Measurements from ENCODE around the gene CYP2A6. TPM values are rescaled to one million over a fixed set of nuclear protein-coding genes. Genes with fewer than 3 reads are reported as not detected.
"Not testable (repeated sequence)": the region's sequence is repeated elsewhere in the genome, so short reads cannot be mapped to it uniquely, and the experiment has no call there.

The CYP2A6 gene
- total and polyA plus RNA-seq, 10 donors, result 0.33 TPM; not detected in 9

DNA sequence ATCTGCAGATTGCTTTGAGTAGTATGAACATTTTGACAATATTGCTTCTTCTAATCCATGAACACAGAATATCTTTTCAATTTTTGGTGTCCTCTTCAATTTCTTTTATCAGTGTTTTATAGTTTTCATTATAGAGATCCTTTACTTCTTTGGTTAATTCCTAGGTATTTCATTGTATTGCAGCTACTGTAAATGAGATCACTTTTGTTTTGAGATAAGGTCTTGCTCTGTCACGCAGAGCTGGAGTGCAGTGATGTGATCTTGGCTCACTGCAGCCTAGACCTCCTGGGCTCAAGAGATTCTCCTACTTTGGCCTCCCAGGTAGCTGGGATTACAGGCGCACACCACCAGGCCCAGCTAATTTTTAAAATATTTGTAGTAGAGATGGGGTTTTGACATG lies 22.0 kb upstream of the CYP2A6 start:
- WGBS, 5 donors, result 90 to 96% (median 93%) methylated on average over 2 of the region's 2 CpGs
- no peaks in the 10 kb centered on the region for H3K9me3 ChIP-seq
- H3K27me3 ChIP-seq (replicated peaks in 1 of 7), result peaks cover 0 to 8% (median 0%) of the 10 kb centered on the region in 7 donors
- no peak for DNase-seq
- no peak overlapping the region for H3K27ac ChIP-seq
- no peak overlapping the region for H3K4me3 ChIP-seq
- TF ChIP-seq, protein P1, sequence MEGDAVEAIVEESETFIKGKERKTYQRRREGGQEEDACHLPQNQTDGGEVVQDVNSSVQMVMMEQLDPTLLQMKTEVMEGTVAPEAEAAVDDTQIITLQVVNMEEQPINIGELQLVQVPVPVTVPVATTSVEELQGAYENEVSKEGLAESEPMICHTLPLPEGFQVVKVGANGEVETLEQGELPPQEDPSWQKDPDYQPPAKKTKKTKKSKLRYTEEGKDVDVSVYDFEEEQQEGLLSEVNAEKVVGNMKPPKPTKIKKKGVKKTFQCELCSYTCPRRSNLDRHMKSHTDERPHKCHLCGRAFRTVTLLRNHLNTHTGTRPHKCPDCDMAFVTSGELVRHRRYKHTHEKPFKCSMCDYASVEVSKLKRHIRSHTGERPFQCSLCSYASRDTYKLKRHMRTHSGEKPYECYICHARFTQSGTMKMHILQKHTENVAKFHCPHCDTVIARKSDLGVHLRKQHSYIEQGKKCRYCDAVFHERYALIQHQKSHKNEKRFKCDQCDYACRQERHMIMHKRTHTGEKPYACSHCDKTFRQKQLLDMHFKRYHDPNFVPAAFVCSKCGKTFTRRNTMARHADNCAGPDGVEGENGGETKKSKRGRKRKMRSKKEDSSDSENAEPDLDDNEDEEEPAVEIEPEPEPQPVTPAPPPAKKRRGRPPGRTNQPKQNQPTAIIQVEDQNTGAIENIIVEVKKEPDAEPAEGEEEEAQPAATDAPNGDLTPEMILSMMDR (IDR thresholded peaks at IDR 0.05 in 8 of 11, conservative IDR thresholded peaks at IDR 0.05 in 3 of 11), result no peak
- TF ChIP-seq POLR2AphosphoS5 (IDR thresholded peaks at IDR 0.05) (no peak), POLR2A (IDR thresholded peaks at IDR 0.05) (no peak)
- H3K4me1 ChIP-seq, result peaks cover 0 to 5% (median 0%) of the 10 kb centered on the region in 6 donors
- H3K36me3 ChIP-seq, result no peaks in the 10 kb centered on the region
- intact Hi-C loops (cut with DNase I; ENCODE audit: low total_unique reads), result no loop called here

DNA sequence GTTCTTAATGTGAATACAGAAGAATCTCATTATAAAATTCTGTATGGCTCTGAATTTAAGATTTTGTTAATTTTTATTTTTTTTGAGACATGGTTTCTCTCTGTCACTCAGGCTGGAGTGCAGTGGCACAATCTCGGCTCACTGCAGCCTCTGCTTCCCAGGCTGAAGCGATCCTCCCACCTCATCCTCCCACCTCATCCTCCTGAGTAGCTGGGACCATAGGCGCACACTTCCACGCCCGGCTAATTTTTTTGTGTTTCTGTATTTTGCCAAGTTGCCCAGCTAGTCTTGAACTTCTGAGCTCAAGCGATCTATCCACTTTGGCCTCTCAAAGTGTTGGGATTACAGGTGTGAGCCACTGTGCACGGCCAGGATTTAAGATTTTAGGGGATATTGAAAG lies 17.5 kb upstream of the CYP2A6 start:
- no peak overlapping the region for H3K27ac ChIP-seq
- WGBS, 5 donors, result 88 to 90% (median 89%) methylated on average over 7 of the region's 7 CpGs

DNA sequence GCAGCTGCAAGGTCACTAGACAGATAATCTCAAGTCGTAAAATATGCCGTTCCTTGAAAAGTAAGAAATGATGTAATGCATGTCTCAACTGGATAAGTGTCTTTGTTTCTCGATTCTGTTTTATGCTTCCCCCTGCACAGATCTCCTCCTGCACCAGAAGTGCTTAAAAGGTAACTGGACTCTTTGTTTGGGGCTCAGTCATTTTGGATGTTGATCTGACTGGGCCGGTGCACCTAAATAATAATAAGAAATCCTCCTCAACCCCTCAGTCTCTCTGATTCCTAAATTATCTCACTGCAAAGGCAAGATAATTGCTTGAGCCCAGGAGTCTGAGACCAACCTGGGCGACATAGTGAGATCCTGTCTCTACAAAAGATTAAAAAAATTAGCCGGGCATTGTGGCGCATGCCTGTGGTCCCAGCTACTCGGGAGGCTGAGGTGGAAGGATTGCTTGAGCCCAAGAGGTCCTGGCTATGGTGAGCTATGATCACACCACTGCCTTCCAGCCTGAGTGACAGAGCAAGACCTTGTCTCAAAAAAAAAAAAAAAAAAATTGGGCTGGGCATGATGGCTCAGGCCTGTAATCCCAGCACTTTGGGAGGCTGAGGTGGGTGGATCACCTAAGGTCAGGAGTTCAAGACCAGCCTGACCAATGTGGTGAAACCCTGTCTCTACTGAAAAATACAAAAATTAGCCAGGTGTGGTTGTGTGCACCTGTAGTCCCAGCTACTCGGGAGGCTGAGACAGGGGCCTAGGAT lies 14.7 kb upstream of the CYP2A6 start:
- H3K4me1 ChIP-seq; H3K4me3 ChIP-seq; H3K9me3 ChIP-seq; DNase-seq; H3K36me3 ChIP-seq; intact Hi-C loops (cut with DNase I; ENCODE audit: low total_unique reads); H3K27me3 ChIP-seq (replicated peaks in 1 of 7); H3K27ac ChIP-seq: not testable (repeated sequence)
- 55 to 67% (median 63%) methylated on average over 9 of the region's 9 CpGs for WGBS, 5 donors

More for the DNA sequence above, 17.5 kb upstream of the CYP2A6 start:
- H3K27me3 ChIP-seq (replicated peaks in 1 of 7), result peaks cover 0 to 6% (median 0%) of the 10 kb centered on the region in 7 donors
- no peak for TF ChIP-seq POLR2AphosphoS5 (IDR thresholded peaks at IDR 0.05)
- TF ChIP-seq, protein P1 (IDR thresholded peaks at IDR 0.05 in 8 of 11, conservative IDR thresholded peaks at IDR 0.05 in 3 of 11), result no peak
- no peak for TF ChIP-seq POLR2A (IDR thresholded peaks at IDR 0.05)
- no peaks in the 10 kb centered on the region for H3K36me3 ChIP-seq
- no peak for DNase-seq
- H3K4me1 ChIP-seq, result no peaks in the 10 kb centered on the region
- intact Hi-C loops (cut with DNase I; ENCODE audit: low total_unique reads), result no loop called here
- H3K4me3 ChIP-seq, result no peak overlapping the region
- no peaks in the 10 kb centered on the region for H3K9me3 ChIP-seq

DNA sequence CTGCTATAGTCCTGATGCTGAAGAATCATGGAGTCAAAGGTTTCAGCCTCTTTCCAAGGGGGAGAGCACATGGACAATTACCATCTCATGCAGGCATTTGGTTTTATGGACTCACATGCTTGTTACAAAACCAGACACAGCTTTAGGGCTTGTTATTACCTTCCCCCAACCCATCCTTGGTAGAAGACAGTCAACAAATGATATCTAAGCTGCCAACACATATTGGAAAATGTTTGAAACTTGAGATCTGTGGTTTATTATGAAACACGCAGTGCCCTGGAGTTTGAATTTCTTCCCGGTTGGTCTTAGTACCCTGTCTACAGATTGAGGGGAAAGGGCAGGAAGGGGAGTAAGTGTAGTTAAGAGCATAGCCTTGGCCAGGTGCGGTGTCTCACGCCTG lies 12.5 kb upstream of the CYP2A6 start:
- WGBS, 5 donors, result 73 to 89% (median 74%) methylated on average over 4 of the region's 4 CpGs
- Histone ChIP-seq H3K4me3 (no peak overlapping the region), H3K9me3 (no peaks in the 10 kb centered on the region), H3K36me3 (no peaks in the 10 kb centered on the region), H3K27me3 (replicated peaks in 1 of 7) (no peaks in the 10 kb centered on the region), H3K27ac (no peak overlapping the region), H3K4me1 (no peaks in the 10 kb centered on the region)
- intact Hi-C loops (cut with DNase I; ENCODE audit: low total_unique reads), result no loop called here
- TF ChIP-seq POLR2A (IDR thresholded peaks at IDR 0.05), result no peak
- TF ChIP-seq POLR2AphosphoS5 (IDR thresholded peaks at IDR 0.05), result no peak
- TF ChIP-seq, protein P1 (IDR thresholded peaks at IDR 0.05 in 8 of 11, conservative IDR thresholded peaks at IDR 0.05 in 3 of 11), result no peak
- no peak for DNase-seq
